Measurements from ENCODE around the gene VAT1L.

VAT1L gene

DNA sequence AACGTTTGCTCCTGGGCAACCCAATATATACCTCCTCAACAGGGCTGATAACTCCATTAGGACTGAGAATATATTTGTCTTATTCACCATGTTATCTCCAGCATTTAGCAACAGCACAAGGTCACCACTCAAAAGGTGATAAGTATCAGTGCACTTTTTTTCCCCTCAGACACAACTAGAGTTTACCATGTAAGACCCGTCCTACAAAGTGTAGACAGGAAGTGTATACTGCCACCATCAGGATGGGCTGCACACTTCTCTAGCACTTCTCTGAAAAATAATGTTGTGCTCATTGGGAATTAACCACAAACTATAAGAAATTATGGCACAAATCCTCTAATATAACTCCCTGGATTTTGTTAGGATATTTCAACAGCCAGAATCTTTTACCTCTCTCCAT is 5.7 kb upstream of the VAT1L start:
- peak; percentile 73 for DNase-seq (ENCODE audit: low read depth)

DNA sequence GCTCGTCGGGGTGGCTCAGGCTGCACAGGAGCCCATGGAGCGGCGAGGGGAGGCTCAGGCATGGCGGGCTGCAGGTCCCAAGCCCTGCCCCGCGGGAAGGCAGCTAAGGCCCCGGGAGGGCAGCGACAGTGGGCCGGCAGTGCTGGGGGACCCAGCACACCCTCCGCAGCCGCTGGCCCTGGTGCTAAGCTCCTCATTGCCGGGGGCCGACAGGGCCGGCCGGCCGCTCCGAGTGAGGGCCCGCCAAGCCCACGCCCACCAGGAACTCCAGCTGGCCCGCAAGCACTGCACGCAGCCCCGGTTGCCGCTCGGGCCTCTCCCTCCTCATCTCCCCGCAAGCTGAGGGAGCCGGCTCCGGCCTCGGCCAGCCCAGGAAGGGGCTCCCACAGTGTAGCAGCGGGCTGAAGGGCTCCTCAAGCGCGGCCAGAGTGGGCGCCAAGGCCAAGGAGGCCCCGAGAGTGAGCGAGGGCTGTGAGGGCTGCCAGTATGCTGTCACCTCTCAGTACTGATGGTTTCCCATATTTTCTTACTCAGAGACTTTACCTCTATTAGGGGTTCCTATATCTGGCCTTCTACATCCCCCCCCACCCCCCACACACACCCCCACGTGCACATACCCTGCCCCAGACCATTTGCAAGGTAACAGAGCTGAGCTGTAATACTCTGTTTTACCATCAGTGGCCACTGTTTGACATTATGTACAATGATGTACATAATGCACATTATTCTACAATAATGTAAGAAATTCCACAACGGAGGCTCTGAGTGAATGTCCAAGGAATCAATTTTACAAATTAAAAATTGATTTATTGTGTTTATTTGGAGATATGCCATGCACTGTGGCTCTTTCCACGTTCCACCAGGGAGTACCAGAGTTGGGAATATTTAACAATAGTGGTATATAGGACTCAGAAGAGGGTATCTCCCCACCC is 3.7 kb upstream of the VAT1L start:
- no peak for DNase-seq (ENCODE audit: low read depth)

- DNase-seq (ENCODE audit: low read depth) = no peak
Observed at GRCh38 chr16:77785373-77785764, 3.0 kb upstream of the VAT1L start.

DNA sequence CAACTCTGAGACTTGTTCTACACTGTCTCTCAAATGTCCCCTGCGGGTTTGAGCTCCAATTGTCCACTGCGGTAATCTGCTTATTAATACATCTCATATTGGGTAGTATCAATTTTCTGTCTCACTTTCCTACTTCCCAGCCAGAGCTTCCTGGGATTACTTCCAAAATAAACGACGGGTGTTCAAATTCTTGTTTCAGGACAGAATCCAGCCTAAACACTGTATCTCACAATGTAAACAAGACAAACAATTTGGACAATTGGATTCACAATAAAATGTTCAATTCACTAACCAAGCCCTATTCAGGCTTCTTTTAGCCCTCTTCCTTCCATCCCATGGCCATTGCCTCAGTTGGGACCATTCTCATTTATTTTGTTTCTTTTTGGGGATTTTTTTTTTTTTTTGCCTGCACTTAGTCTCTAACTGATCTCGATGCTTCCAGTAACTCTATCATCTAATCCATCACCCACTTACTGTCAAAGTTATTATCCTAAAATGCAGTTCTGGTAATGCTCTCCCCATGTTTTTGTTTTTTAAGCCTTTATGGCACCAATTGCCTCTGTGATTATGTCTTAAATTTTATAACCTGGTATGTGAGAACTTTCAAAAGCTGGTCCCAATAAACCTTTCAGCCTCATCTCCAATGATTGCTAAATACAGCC is 2.0 kb upstream of the VAT1L start:
- no peak for DNase-seq (ENCODE audit: low read depth)

DNA sequence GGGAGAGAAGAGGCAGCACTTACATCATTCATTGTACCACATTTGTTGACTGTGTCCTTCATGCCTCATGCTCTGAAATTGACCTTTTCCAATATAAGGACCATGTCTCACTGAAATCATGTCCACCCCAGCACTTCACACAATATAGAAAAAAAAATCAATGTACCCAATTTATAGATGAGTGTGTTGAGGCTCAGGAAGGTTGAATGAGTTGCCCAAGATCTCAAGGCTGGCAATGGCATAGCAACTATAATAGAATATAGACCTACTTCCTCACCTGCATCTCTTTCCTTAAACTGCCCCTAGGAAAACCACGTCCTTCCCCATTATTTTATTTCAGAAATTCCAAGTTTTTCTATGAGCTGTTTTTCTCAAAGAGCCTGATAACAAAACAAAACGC is 912 bp upstream of the VAT1L start:
- DNase-seq (ENCODE audit: low read depth) = no peak

DNA sequence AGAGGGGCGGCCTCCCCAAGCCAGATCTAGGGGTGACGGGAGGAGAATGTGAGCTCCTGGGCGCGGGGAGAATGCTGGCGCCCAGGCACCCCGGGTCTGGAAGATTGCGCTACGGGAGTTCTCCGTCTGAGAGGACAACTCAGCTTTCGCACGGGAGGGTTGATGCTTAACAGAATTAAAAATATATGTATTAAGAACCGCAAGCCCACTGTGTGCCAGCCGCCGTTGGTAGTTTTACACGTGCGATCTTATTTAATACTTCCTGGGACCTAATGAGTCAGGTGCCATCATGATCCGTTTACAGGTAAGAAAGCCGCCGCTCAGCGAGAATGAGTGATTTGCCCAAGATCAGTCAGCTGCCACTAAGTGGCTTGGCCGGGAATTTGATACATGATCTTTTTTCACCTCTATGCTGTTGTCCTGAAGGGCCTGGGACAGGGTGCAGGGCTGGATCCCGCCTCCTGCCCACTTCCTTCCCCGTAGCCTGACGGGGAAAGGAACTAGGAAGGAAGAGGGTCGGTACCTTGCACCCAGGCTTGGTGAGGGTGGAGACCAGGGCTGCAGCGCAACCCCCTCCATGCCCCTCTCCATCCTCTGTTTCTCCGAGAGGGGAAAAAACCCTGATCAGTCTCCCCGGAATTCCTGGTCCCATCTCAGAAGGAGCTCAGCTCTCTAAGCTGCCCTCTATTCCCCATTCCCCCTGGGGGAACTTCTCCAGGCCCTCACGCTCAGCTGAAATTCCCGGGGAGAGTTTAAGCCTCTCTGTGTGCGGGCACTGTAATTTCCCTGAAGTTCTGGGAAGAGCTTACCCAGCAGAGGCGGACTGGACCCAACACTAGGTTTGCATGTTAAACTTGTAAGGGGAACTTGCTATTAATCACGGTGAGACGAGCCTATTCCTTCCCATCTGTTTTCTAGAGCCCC is 983 bp downstream of the VAT1L start:
- DNase-seq (ENCODE audit: low read depth) = no peak

- DNase-seq (ENCODE audit: low read depth) = no peak
Observed at GRCh38 chr16:77790009-77790372, 1.6 kb downstream of the VAT1L start.

DNA sequence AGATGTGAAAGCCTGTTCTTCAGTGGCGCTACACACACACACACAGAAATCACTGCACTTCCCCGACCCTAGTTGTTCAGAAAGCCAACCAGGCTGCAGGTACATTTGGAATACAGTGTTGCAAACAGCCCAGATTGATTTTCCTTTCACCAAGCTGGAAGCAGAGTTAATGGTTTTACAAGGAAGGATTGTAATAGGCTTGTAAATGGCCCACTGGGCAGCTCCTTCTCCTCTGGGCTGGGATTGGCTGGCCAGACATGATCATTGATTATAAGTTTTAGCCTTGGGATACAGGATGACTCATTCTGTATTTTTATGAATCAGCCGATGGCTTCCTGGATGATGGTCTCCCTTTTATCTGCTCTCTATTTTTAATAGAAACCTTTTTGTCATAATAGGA is 2.5 kb downstream of the VAT1L start:
- DNase-seq (ENCODE audit: low read depth) = no peak

- no peak for DNase-seq (ENCODE audit: low read depth)
Observed at GRCh38 chr16:77793417-77793816, 5.1 kb downstream of the VAT1L start.

GRCh38 chr16:77794586-77794985 is 6.2 kb downstream of the VAT1L start:
- peak; percentile 70 for DNase-seq (ENCODE audit: low read depth)

DNA sequence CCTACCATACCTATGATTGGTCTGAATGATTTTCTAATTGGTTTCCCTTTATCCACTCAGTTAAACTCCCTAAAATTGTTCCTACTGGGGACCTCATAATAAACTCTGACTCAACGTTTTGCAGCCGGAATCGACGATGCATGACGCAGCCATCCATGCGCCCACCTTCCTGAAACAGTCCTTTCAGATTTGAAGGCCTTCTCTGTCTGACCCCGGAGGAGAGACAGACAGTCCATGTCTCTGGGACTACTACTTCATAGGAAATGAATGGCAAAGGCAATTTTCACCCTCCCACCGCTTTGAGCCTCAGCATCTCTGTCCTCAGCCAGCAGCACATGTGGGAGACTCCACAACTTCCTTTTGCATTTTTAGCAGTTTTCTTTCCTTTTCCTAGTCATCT is 13.5 kb downstream of the VAT1L start:
- no peak for DNase-seq (ENCODE audit: low read depth)

GRCh38 chr16:77805398-77805797 is 17.0 kb downstream of the VAT1L start:
- DNase-seq (ENCODE audit: low read depth) = no peak

DNA sequence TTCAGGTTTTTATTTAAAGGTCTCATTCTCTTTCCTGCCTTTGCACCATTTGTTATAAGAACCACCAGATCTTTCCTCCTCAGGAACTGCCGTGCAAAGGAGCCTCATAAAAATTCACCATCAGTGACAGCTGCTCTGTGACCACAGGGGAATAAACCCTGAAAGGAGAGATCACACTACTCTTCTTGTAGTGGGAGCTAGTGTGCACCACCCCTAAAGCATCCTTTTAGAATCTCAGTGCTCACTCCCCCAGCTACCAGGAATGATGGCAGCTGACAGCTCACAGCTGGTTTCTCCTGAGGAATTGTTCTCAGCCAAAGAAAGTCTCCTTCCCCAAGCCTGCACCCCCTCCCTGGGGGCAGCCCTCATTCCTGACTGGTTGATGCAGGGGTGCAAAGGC is 18.7 kb downstream of the VAT1L start:
- no peak for DNase-seq (ENCODE audit: low read depth)

GRCh38 chr16:77812856-77813500 is 24.6 kb downstream of the VAT1L start:
- no peak for DNase-seq (ENCODE audit: low read depth)

DNA sequence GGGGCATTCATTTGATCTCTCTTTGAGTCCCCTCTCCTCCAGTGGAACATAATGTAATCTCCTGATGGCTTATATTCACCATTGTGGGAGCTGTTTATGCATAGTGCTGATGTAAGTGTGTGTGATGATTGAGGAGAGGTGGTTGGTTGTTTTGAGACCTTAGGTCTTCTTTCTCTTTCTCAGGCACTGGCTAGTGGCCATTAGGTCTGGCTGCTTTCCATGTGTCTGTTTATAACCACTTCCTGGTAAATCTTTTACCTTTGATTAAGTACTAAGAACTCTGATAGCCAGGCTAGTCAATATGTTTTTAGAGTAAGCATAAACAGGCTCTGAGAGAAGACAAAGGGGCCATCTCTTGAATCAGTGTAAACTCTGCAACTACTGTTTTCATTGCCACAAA is 27.9 kb downstream of the VAT1L start:
- peak; percentile 79 for DNase-seq (ENCODE audit: low read depth)

- no peak for DNase-seq (ENCODE audit: low read depth)
Observed at GRCh38 chr16:77820340-77820739, 32.0 kb downstream of the VAT1L start.

GRCh38 chr16:77822661-77823060 is 34.3 kb downstream of the VAT1L start:
- DNase-seq (ENCODE audit: low read depth) = no peak

DNA sequence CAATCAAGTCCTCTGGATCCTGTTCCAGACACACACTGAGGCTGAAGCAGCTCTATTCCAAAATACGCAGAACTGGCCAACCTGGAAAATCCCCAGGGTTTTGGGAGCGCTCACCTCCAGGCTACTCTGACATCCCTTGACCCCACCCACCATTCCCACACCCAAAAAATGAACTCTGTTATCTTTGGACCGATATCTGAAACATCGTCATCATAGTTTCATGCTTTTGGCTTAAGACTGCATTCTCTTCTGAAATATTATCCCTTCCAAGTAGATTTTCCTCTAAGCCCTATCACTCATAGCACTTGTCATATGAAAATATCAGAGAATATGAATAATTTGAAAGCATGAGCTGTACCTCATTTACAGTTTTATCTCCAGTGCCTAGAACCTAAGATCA is 34.7 kb downstream of the VAT1L start:
- DNase-seq (ENCODE audit: low read depth) = no peak

GRCh38 chr16:77825196-77825595 is 36.8 kb downstream of the VAT1L start:
- DNase-seq (ENCODE audit: low read depth) = no peak

DNA sequence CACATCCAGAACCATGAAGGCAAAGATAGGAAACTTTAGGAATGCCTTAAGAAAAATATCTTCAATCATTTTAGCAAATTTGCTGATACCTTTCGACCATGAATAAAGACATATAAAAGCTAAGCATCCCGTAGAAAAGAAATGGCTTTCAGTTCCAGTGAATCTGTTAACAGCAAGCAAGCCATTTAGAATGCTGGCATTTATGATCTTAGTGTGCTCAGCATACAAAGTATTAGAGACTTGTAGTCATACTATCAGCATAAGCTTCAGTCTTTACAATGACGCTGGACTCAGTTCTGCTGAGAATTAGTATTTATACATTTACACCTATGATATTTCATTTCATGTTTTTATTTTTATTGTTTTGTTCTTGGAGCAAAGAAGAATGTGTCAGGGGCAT is 38.7 kb downstream of the VAT1L start:
- no peak for DNase-seq (ENCODE audit: low read depth)

- peak; percentile 86 for DNase-seq (ENCODE audit: low read depth)
Observed at GRCh38 chr16:77833921-77834634, 45.7 kb downstream of the VAT1L start.
